Liver (tissue), 9 donors: ENCODE data around the gene DHRS3. TPM values are rescaled to one million over a fixed set of nuclear protein-coding genes. Genes with fewer than 3 reads are reported as not detected.

Experiments used
- DNase-seq: peaks from one replicate; pipeline ENCODE4 v3.0.0-alpha.2; 2017; ENCODE audit warnings: low spot score
- H3K27ac ChIP-seq, 2 donors: one replicate each; pipeline ENCODE4 v1.7.0; 2013; ENCODE audit warnings: inconsistent platforms in 2 of 2, low read length in 2 of 2, control low read depth in 1 of 2, low read depth in 1 of 2, mild to moderate bottlenecking in 1 of 2
- H3K27me3 ChIP-seq, 4 donors: one replicate each; pipeline versions ENCODE4 v1.6.1 to v1.7.0; 2013; ENCODE audit warnings: low read length in 3 of 4, inconsistent platforms in 1 of 4, mild to moderate bottlenecking in 1 of 4, moderate library complexity in 1 of 4; ENCODE audit not compliant: control insufficient read depth in 4 of 4, insufficient read depth in 4 of 4
- H3K36me3 ChIP-seq, 4 donors: one replicate each; pipeline versions ENCODE4 v1.6.1 to v1.7.0; 2013; ENCODE audit warnings: low read length in 3 of 4, mild to moderate bottlenecking in 3 of 4, low read depth in 1 of 4, moderate library complexity in 1 of 4; ENCODE audit not compliant: control insufficient read depth in 4 of 4, insufficient read depth in 3 of 4
- H3K4me1 ChIP-seq, 4 donors: one replicate each; pipeline versions ENCODE4 v1.6.1 to v1.7.0; 2013; ENCODE audit warnings: low read length in 3 of 4, mild to moderate bottlenecking in 3 of 4, moderate library complexity in 1 of 4; ENCODE audit not compliant: control insufficient read depth in 4 of 4, insufficient read depth in 4 of 4
- H3K4me3 ChIP-seq, 3 donors: one replicate each; pipeline versions ENCODE4 v1.6.1 to v1.7.0; 2013; ENCODE audit warnings: low read length in 3 of 3, control low read depth in 1 of 3, low read depth in 1 of 3, mild to moderate bottlenecking in 1 of 3
- H3K9ac ChIP-seq, 2 donors: one replicate each; pipeline ENCODE4 v1.7.0; 2013; ENCODE audit warnings: low read length in 2 of 2, mild to moderate bottlenecking in 2 of 2, moderate library complexity in 2 of 2, control low read depth in 1 of 2, low read depth in 1 of 2
- H3K9me3 ChIP-seq, 4 donors: one replicate each; pipeline versions ENCODE4 v1.6.1 to v1.7.0; 2013; ENCODE audit warnings: low read length in 3 of 4; ENCODE audit not compliant: control insufficient read depth in 4 of 4
- CTCF ChIP-seq: fragments of 150-350 bp; IDR thresholded peaks from 2 replicates; pipeline ENCODE4 v1.5.1; 2017; ENCODE audit warnings: improper control_type of control experiment, low read depth, low read length; ENCODE audit not compliant: missing input control
- EGR1 ChIP-seq, 2 donors: IDR thresholded peaks; 2 replicates each; pipeline ENCODE4 v1.6.1; 2016 to 2018; ENCODE audit warnings: antibody characterized with exemption in 2 of 2, low read depth in 2 of 2
- FOXA1 ChIP-seq: IDR thresholded peaks from 2 replicates; pipeline ENCODE4 v1.6.1; 2016; ENCODE audit warnings: antibody characterized with exemption
- FOXA2 ChIP-seq: IDR thresholded peaks from 2 replicates; pipeline ENCODE4 v1.6.1; 2016; ENCODE audit warnings: antibody characterized with exemption
- GABPA ChIP-seq, 2 donors: IDR thresholded peaks in 1 of 2; conservative IDR thresholded peaks in 1 of 2; 2 replicates each; pipeline ENCODE4 v1.6.1; 2016; ENCODE audit warnings: antibody characterized with exemption in 2 of 2, mild to moderate bottlenecking in 1 of 2, moderate library complexity in 1 of 2
- HNF4A ChIP-seq, 2 donors: conservative IDR thresholded peaks; 2 replicates each; pipeline ENCODE4 v1.6.1; 2016; ENCODE audit warnings: antibody characterized with exemption in 2 of 2, mild to moderate bottlenecking in 2 of 2
- HNF4G ChIP-seq: IDR thresholded peaks from 2 replicates; pipeline ENCODE4 v1.6.1; 2016; ENCODE audit warnings: antibody characterized with exemption
- JUND ChIP-seq, 2 donors: IDR thresholded peaks; 2 replicates each; pipeline ENCODE4 v1.6.1; 2016; ENCODE audit warnings: antibody characterized with exemption in 2 of 2
- NR2F2 ChIP-seq: IDR thresholded peaks from 2 replicates; pipeline ENCODE4 v1.6.1; 2016; ENCODE audit warnings: antibody characterized with exemption
- RAD21 ChIP-seq, 2 donors: IDR thresholded peaks; 2 replicates each; pipeline ENCODE4 v1.6.1; 2016; ENCODE audit warnings: antibody characterized with exemption in 2 of 2, mild to moderate bottlenecking in 2 of 2
- REST ChIP-seq: IDR thresholded peaks from 2 replicates; pipeline ENCODE4 v1.6.1; 2016; ENCODE audit warnings: antibody characterized with exemption, mild to moderate bottlenecking
- RXRA ChIP-seq, 2 donors: IDR thresholded peaks; 2 replicates each; pipeline ENCODE4 v1.6.1; 2017 to 2018; ENCODE audit warnings: antibody characterized with exemption in 2 of 2, mild to moderate bottlenecking in 1 of 2
- SP1 ChIP-seq: IDR thresholded peaks from 2 replicates; pipeline ENCODE4 v1.6.1; 2018; ENCODE audit warnings: antibody characterized with exemption, mild to moderate bottlenecking
- TAF1 ChIP-seq: conservative IDR thresholded peaks from 2 replicates; pipeline ENCODE4 v1.6.1; 2016; ENCODE audit warnings: antibody characterized with exemption, mild to moderate bottlenecking
- YY1 ChIP-seq: IDR thresholded peaks from 2 replicates; pipeline ENCODE4 v1.6.1; 2016; ENCODE audit warnings: antibody characterized with exemption, mild to moderate bottlenecking
- WGBS: extraction: QIAGEN DNeasy Blood & Tissue Kit; methylation state at CpG from one replicate; pipeline ENCODE4 v1.1.7; 2013; 5-methylcytosine and 5-hydroxymethylcytosine counted together
- polyA plus RNA-seq, 2 donors: library from polyadenylated mRNA; stranded (reverse) in 1 of 2; unstranded in 1 of 2; fragments of 200-250 nt in 1 of 2; fragments of >200 nt in 1 of 2; fragmentation: Nextera tagmentation in 1 of 2; extraction: Ambion mirVana in 1 of 2; gene quantifications; one replicate each; pipeline versions ENCODE4 v1.2.1 to v1.2.3, GENCODE V29; 2013 to 2015
- total RNA-seq, 2 donors: library from RNA; depleted of rRNA; stranded (reverse); fragments of >200 nt; gene quantifications; one replicate each; pipeline ENCODE4 v1.2.3, GENCODE V29; 2014
- TF ChIP-seq, protein P1 (sequence below): IDR thresholded peaks from 2 replicates; pipeline ENCODE4 v1.6.1; 2016; ENCODE audit warnings: antibody characterized with exemption
- TF ChIP-seq, protein P2 (sequence below): IDR thresholded peaks from 2 replicates; pipeline ENCODE4 v1.6.1; 2016; ENCODE audit warnings: antibody characterized with exemption
- TF ChIP-seq, protein P3 (sequence below): IDR thresholded peaks from 2 replicates; pipeline ENCODE4 v1.6.1; 2016; ENCODE audit warnings: antibody characterized with exemption
- donor health status: healthy.
- donor health status: healthy.
- donor health status: healthy.
- donor health status: healthy.
- donor health status: healthy.

The DHRS3 gene
- total and polyA plus RNA-seq, 4 donors = 62.6 to 185 (median 158) TPM

DNA sequence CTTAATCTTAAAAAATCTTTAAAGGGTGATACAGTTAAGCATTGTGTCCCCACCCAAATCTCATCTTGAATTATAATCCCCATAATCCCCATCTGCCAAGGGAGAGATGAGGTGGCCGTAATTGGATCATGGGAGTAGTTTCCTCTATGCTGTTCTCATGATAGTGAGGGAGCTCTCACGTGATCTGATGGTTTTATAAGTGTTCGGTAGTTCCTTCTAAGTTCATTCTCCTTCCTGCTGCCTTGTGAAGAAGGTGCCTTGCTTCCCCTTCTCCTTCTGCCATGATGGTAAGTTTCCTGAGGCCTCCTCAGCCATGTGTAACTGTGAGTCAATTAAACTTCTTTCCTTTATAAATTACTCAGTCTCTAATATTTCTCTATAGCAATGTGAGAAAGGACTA is 10.7 kb downstream of the DHRS3 start:
- TF ChIP-seq RAD21 (IDR thresholded peaks at IDR 0.05) (no peak), SP1 (no peak), RXRA (IDR thresholded peaks at IDR 0.05) (no peak), CTCF (no peak), JUND (IDR thresholded peaks at IDR 0.05) (no peak), YY1 (no peak), HNF4A (conservative IDR thresholded peaks at IDR 0.05) (no peak), NR2F2 (no peak), FOXA2 (no peak), HNF4G (no peak), FOXA1 (no peak), EGR1 (IDR thresholded peaks at IDR 0.05; ENCODE audit: low read depth in 2 of 2) (no peak), TAF1 (no peak), REST (no peak), GABPA (IDR thresholded peaks at IDR 0.05 in 1 of 2, conservative IDR thresholded peaks at IDR 0.05 in 1 of 2) (no peak)
- TF ChIP-seq, protein P1, sequence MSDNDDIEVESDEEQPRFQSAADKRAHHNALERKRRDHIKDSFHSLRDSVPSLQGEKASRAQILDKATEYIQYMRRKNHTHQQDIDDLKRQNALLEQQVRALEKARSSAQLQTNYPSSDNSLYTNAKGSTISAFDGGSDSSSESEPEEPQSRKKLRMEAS = no peak
- TF ChIP-seq, protein P2, sequence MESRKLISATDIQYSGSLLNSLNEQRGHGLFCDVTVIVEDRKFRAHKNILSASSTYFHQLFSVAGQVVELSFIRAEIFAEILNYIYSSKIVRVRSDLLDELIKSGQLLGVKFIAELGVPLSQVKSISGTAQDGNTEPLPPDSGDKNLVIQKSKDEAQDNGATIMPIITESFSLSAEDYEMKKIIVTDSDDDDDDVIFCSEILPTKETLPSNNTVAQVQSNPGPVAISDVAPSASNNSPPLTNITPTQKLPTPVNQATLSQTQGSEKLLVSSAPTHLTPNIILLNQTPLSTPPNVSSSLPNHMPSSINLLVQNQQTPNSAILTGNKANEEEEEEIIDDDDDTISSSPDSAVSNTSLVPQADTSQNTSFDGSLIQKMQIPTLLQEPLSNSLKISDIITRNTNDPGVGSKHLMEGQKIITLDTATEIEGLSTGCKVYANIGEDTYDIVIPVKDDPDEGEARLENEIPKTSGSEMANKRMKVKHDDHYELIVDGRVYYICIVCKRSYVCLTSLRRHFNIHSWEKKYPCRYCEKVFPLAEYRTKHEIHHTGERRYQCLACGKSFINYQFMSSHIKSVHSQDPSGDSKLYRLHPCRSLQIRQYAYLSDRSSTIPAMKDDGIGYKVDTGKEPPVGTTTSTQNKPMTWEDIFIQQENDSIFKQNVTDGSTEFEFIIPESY = no peak
- TF ChIP-seq, protein P3, sequence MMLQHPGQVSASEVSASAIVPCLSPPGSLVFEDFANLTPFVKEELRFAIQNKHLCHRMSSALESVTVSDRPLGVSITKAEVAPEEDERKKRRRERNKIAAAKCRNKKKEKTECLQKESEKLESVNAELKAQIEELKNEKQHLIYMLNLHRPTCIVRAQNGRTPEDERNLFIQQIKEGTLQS = no peak
- Histone ChIP-seq H3K4me1 (peaks cover 30 to 76% (median 69%) of the 10 kb centered on the region in 4 donors), H3K9me3 (no peaks in the 10 kb centered on the region), H3K36me3 (peaks cover 0 to 17% (median 7%) of the 10 kb centered on the region in 4 donors), H3K9ac (no peak overlapping the region), H3K27ac (peak overlapping the region; percentile 52 to 81), H3K4me3 (no peak overlapping the region), H3K27me3 (no peaks in the 10 kb centered on the region)
- no peak for DNase-seq
- WGBS = 81% methylated on average over 3 of the region's 3 CpGs
